ENCODE measurements around the gene PTPN4.

Gene PTPN4

GRCh38 chr2:119735565-119735964 lies 24.2 kb upstream of the PTPN4 start:
- H3K27me3 ChIP-seq (ENCODE audit: insufficient read depth, poor library complexity, severe bottlenecking): no peaks in the 10 kb centered on the region

GRCh38 chr2:119736021-119736420 lies 23.7 kb upstream of the PTPN4 start:
- H3K4me3 ChIP-seq (replicated peaks; ENCODE audit: insufficient read depth, low read length): no peak overlapping the region
- no peak overlapping the region for H3K27ac ChIP-seq (replicated peaks)
- no peaks in the 10 kb centered on the region for H3K27me3 ChIP-seq (ENCODE audit: insufficient read depth, poor library complexity, severe bottlenecking)
- TF ChIP-seq SPI1 (IDR thresholded peaks at IDR 0.05; ENCODE audit: borderline replicate concordance, low read depth): no peak
- TF ChIP-seq CTCF (IDR thresholded peaks at IDR 0.05; ENCODE audit: insufficient read depth, low read length): no peak
- DNase-seq (ENCODE audit: low read depth in 1 of 2, low spot score in 1 of 2): no peak

More at GRCh38 chr2:119735565-119735964, 24.2 kb upstream of the PTPN4 start:
- TF ChIP-seq REST (IDR thresholded peaks at IDR 0.05; ENCODE audit: insufficient replicate concordance, low read depth) (no peak), POLR2AphosphoS5 (IDR thresholded peaks at IDR 0.05; ENCODE audit: low read depth) (no peak), GABPA (IDR thresholded peaks at IDR 0.05; ENCODE audit: low read depth) (no peak), CTCF (IDR thresholded peaks at IDR 0.05; ENCODE audit: insufficient read depth, low read length) (no peak), SPI1 (IDR thresholded peaks at IDR 0.05; ENCODE audit: borderline replicate concordance, low read depth) (no peak)
- Histone ChIP-seq H3K4me3 (replicated peaks; ENCODE audit: insufficient read depth, low read length) (no peak overlapping the region), H3K27ac (replicated peaks) (no peak overlapping the region)
- DNase-seq (ENCODE audit: low read depth in 1 of 2, low spot score in 1 of 2): no peak

- Histone ChIP-seq H3K27me3 (ENCODE audit: insufficient read depth, poor library complexity, severe bottlenecking) (no peaks in the 10 kb centered on the region), H3K27ac (replicated peaks) (peak overlapping the region; percentile 36; the same call in 1 of the 2 replicates)
Measured at GRCh38 chr2:119739580-119740255, 20.0 kb upstream of the PTPN4 start.

More at GRCh38 chr2:119739580-119740255, 20.0 kb upstream of the PTPN4 start:
- DNase-seq (ENCODE audit: low read depth in 1 of 2, low spot score in 1 of 2): peak in 1 of 2 experiments; percentile 71
- no peak overlapping the region for H3K4me3 ChIP-seq (replicated peaks; ENCODE audit: insufficient read depth, low read length)
- no peak for TF ChIP-seq GABPA (IDR thresholded peaks at IDR 0.05; ENCODE audit: low read depth)
- no peak for TF ChIP-seq CTCF (IDR thresholded peaks at IDR 0.05; ENCODE audit: insufficient read depth, low read length)
- TF ChIP-seq REST (IDR thresholded peaks at IDR 0.05; ENCODE audit: insufficient replicate concordance, low read depth): no peak
- peak; percentile 96 for TF ChIP-seq POLR2AphosphoS5 (IDR thresholded peaks at IDR 0.05; ENCODE audit: low read depth)
- peak; percentile 72; the same call in 1 of the 2 replicates for TF ChIP-seq SPI1 (IDR thresholded peaks at IDR 0.05; ENCODE audit: borderline replicate concordance, low read depth)
